HG03354 (cell line): ENCODE results near the gene MBD3L4.
"Not testable (repeated sequence)": the region's sequence is repeated elsewhere in the genome, so short reads cannot be mapped to it uniquely, and the experiment has no call there.

Experiments
- ATAC-seq: cut with Tn5 transposase; IDR thresholded peaks from one replicate; pipeline ENCODE4 v1.9.1; 2021; ENCODE audit warnings: mild to moderate bottlenecking; ENCODE audit not compliant: unreplicated experiment, poor library complexity, severe bottlenecking

MBD3L4 gene

GRCh38 chr19:7040079-7040478, at the start of gene MBD3L4:
Gene MBD3L4, minus strand, starts transcription at chr19:7040179. Its CDS starts 35 bp downstream, at chr19:7040144.
- not testable (repeated sequence) for ATAC-seq

DNA sequence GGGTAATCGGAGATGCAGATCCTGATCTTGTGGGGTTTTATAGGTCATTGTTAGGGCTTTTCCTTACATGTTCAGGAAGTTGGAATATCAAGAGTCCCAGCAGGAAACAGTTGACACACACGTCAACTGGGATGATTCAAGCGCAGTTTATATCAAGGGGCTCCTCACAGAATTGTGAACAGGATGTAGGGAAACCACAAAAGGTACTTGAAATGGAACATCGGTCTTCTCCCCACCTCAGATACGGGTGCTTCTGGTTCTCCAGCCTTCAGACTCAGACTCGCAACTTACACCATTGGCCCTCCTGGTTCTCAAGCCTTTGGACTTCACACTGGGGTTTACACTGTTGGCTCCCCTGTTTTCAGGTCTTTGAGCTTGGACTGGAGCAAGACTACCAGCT, 49.0 kb upstream of the MBD3L4 start:
- no peak for ATAC-seq

DNA sequence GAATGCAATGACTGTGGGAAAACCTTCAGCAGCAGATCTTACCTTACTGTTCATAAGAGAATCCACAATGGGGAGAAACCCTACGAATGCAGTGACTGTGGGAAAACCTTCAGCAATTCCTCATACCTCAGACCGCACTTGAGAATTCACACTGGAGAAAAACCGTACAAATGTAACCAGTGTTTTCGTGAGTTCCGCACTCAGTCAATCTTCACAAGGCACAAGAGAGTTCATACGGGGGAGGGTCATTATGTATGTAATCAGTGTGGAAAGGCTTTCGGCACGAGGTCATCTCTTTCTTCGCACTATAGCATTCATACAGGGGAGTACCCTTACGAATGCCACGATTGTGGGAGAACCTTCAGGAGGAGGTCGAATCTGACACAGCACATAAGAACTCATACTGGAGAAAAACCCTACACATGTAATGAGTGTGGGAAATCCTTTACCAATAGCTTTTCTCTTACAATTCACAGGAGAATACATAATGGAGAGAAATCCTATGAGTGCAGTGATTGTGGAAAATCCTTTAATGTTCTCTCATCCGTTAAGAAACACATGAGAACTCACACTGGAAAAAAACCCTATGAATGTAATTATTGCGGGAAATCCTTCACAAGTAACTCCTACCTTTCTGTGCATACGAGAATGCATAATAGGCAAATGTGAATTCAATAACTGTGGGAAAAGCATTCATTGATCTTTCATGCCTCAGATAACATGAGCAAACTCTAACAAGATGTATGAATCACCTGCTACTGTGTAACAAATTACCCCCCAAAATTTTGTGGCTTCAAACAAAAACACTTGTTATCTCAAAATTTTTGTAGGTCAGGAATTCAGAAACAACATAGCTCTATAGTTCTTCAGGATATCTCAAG, 43.3 kb upstream of the MBD3L4 start:
- ATAC-seq, result no peak

- no peak for ATAC-seq
Measured at GRCh38 chr19:7078008-7078407, 38.0 kb upstream of the MBD3L4 start.

DNA sequence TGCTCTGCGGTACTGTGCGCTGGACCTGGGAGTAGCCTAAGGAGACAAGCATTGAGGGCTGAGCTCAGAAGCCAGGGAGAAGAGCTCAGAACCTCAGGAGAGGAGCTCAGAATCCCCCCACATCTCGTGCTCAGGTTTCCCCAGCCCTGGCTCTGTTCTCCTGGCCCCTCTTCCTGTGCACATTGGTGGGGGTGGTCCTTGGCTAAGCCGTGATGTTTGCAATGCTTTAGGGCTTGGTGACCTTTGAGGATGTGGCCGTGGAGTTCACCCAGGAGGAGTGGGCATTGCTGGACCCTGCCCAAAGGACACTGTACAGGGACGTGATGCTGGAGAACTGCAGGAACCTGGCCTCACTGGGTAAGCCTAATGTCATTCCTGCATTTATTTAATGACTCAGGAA, 36.2 kb upstream of the MBD3L4 start:
- ATAC-seq, result no peak

GRCh38 chr19:7074705-7075282, 34.8 kb upstream of the MBD3L4 start:
- no peak for ATAC-seq

DNA sequence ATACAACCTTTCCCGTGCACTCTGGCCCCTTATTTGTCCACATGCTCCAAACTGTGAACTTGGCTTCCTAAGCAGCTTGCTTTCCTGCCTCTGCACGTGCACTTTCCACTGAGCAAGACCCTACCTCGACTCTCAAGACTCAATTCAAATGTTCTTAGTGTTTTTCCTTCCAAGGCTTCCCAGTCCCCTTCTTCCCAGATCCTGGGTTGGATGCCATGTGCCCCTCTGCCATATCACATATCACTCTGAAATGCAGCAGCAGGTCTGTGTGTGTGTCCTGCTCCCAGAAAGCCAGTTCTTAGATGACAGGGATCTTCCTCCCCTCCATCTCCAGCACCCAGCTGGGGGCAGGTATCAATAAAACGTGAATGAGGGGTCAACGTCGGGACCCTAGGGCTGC, 32.6 kb upstream of the MBD3L4 start:
- no peak for ATAC-seq

- no peak for ATAC-seq
Measured at GRCh38 chr19:7069904-7070226, 29.9 kb upstream of the MBD3L4 start.

DNA sequence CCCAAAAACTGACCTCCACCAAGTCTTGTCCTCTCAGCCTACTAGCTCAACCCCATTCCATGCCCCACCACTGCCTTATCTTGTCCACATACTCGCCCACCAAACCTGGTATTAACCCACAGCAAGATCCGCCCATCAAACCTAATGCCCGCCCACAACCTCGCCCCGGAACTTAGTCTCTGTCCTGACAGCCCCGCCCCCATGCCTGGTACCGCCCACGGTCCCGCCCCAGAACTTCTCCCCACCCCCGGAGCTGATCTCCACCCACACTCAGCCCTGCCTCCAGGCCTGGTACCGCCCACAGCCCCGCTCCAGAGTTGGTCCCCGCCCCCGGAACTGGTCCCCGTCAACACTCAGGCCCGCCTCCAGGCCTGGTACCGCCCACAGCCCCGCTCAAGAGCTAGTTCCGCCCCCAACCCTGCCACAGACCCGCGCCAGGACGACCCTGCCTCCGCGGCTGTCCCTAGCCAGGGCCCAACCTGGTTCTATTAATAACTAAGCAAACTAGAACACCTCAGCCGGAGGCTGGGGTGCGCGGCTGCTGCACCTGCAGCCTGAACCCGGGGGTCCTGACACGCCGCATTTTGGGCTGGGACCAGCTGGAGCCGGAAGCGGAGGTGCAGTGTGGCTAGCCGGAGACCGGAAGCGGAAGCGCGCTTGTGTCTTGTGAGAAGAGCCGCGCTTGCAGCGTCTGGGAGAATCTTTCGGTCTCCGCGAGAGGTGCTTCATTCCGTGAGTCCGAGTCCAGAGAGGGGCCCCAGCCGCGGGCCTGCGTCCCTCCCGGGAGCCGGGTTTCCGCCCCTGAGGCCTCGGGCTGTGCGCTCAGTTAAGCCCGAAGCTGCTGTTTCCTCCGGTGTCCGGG, 29.3 kb upstream of the MBD3L4 start, which contains the start of gene ZNF557:
Gene ZNF557, plus strand, starts transcription at position 662 of the 862 bp plus-strand sequence. CDS start 5,372 bp downstream, outside the sequence.
- ATAC-seq, result peak; percentile 93

GRCh38 chr19:7068599-7068998, 28.6 kb upstream of the MBD3L4 start:
- ATAC-seq, result no peak

- ATAC-seq, result no peak
Measured at GRCh38 chr19:7067716-7068115, 27.7 kb upstream of the MBD3L4 start.

- ATAC-seq, result not testable (repeated sequence)
Measured at GRCh38 chr19:7067122-7067521, 27.1 kb upstream of the MBD3L4 start.

GRCh38 chr19:7063764-7064418, 23.9 kb upstream of the MBD3L4 start:
- no peak for ATAC-seq

DNA sequence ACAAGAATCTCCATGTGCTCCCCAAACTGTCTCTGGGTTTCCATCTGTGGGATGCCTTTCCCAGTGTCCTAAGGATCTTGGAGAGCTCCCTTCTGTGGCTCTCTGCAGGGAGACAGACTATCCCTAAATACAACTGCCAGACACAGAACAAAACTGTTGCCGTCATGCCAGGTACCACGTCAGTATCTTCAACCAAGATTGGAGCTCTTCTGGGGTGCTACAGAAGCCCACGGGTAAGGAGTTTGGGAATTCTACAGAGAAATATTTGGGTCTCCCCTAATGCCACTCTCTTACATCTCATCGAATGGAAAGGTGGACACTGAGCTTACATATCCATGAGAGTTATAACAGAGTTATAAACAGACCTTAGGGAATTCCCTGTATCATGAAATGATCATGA, 23.4 kb upstream of the MBD3L4 start:
- ATAC-seq, result no peak

DNA sequence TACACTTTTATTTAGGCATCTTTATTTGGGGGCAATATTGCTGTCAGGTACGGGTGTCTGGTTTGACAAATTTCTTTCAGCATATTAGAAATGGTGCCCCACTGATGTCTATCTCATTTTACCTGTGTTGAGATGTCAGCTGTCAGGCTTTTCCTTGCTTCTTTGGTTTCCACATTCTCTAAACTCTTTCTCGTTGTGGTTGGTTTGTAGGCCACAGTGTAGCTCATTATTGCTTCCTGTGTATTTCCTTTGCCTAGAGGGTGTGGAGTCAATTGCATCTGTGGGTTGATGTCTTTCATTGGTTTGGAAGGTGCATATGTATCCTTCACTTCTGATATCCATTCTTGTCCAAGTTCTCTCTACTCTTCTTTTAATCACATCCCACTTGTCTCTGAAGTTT, 20.0 kb upstream of the MBD3L4 start:
- ATAC-seq, result not testable (repeated sequence)

DNA sequence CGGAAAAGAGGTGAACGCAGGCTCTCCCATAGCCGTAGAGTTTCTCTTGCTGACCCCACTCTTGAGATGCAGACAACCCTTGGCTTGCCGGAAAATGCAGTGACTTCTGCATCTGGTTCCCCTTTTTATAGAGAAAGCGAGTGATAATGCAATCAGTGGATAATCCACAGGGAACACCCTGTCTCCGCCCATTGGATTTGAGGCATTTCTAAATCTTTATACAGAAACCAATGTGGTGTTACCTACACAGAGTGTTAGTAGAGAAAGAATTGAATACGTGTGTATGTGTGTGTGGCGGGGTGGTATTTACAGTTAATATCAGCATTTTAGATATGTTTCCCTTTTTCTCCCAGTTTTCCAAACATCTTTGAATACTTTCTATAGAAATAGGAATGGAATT, 18.6 kb upstream of the MBD3L4 start, which contains the start of gene MBD3L3:
Gene MBD3L3, minus strand, starts transcription at position 101 of the 400 bp plus-strand sequence. Its CDS starts 71 bp downstream, at position 30.
- not testable (repeated sequence) for ATAC-seq

DNA sequence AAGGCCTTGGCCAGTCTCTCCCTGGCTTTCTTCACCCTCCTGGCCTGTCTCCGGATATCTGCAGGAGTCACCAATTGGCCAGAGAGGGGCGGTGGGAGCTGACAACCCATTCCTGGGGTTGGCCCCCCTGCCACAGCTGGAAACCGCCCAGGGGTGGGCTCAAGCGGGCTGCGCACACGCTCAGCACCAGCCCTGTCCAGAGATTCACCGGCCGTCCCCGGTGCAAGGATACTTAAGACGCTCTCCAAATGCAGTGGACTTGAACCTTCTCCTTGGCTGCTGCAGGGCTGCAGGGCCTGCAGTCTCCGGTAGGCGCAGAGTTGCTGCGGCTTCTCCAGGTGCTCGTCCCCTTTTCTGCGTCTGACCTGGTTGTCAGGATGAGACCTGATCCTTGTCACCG, 16.4 kb upstream of the MBD3L4 start:
- ATAC-seq, result not testable (repeated sequence)

DNA sequence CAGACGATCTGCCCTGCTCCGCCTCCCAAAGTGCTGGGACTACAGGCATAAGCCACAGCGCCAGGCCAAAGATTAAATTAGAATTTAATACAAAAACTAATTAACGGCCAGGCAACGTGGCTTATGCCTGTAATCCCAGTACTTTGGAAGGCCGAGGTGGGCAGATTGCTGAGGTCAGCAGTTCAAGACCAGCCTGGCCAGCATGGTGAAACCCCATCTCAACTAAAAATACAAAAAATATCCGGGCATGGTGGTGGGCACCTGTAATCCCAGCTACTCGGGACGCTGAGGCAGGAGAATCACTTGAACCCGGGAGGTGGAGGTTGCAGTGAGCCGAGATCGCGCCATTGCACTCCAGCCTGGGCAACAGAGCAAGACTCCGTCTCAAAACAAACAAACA, 15.7 kb upstream of the MBD3L4 start:
- not testable (repeated sequence) for ATAC-seq

- ATAC-seq, result not testable (repeated sequence)
Measured at GRCh38 chr19:7054635-7055368, 14.8 kb upstream of the MBD3L4 start.
